Activated naive CD8-positive, alpha-beta T cell treated with anti-CD3 and anti-CD28 coated beads, Interleukin-2, amount 50 U/mL, for 24 hours (primary cell): ENCODE measurements around the gene DHTKD1.
"Not testable (repeated sequence)": the region's sequence is repeated elsewhere in the genome, so short reads cannot be mapped to it uniquely, and the experiment has no call there.

Source experiments
- ATAC-seq: fragments of 150-1000 bp; cut with Tn5 transposase; one replicate; pipeline ENCODE4 v1.10.0; 2021
- DNase-seq: peaks from one replicate; pipeline ENCODE4 v3.0.0; 2021
- H3K27ac Mint-ChIP-seq: one replicate; pipeline ENCODE4 v1.8.0; 2021; ENCODE audit warnings: mild to moderate bottlenecking, mixed read lengths
- H3K27me3 Mint-ChIP-seq: one replicate; pipeline ENCODE4 v1.8.0; 2021; ENCODE audit warnings: mixed read lengths
- H3K36me3 Mint-ChIP-seq: one replicate; pipeline ENCODE4 v1.8.0; 2021; ENCODE audit warnings: low read depth, mixed read lengths
- H3K4me1 Mint-ChIP-seq: one replicate; pipeline ENCODE4 v1.8.0; 2021; ENCODE audit warnings: mixed read lengths
- H3K4me3 Mint-ChIP-seq: one replicate; pipeline ENCODE4 v1.8.0; 2021; ENCODE audit warnings: mild to moderate bottlenecking, moderate library complexity, mixed read lengths
- H3K9me3 Mint-ChIP-seq: one replicate; pipeline ENCODE4 v1.8.0; 2021; ENCODE audit warnings: mixed read lengths

Gene DHTKD1

DNA sequence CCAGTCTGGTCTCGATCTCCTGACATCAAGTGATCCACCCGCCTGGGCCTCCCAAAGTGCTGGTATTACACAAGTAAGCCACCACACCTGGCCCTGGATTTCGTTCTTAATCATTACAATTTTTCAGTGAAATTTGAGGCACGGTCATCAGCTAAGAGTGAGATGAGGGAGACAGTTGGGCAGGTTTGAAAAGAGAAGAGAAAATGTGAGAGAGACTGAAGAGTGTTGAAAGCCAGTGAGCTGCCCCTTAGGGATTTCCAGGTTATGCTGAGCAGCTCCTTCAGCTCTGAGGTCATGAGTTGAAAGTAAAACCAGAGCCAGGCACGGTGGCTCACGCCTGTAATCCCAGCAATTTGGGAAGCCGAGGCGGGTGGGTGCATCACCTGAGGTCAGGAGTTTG is 20.2 kb upstream of the DHTKD1 start:
- Mint-ChIP-seq H3K4me3 (no peak overlapping the region), H3K9me3 (no peaks in the 10 kb centered on the region), H3K27me3 (no peaks in the 10 kb centered on the region), H3K4me1 (peaks cover 4% of the 10 kb centered on the region), H3K27ac (no peak overlapping the region), H3K36me3 (no peaks in the 10 kb centered on the region)
- DNase-seq (no peak), ATAC-seq (no peak)

DNA sequence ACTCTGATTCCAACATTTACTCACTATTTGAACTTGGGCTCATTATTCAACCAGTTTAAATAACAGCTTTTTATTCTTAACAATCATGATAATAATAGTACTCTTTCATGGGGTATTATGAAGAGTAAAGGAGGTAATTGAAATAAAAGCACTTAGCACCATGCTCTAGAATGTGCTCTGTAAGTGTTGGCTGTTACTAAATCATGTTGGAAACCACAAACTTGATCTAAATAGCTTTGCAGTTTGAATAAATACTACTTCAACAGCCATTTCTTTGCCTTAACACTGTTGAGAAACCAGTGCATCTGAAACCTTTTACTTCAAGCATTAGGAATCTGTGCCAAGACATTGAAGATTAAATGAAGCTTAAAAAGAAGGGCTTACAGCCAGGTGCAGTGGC is 18.2 kb upstream of the DHTKD1 start:
- H3K36me3 Mint-ChIP-seq, result no peaks in the 10 kb centered on the region
- ATAC-seq, result no peak
- no peaks in the 10 kb centered on the region for H3K4me1 Mint-ChIP-seq
- DNase-seq, result no peak
- no peak overlapping the region for H3K27ac Mint-ChIP-seq
- H3K9me3 Mint-ChIP-seq, result no peaks in the 10 kb centered on the region
- no peaks in the 10 kb centered on the region for H3K27me3 Mint-ChIP-seq
- H3K4me3 Mint-ChIP-seq, result no peak overlapping the region

DNA sequence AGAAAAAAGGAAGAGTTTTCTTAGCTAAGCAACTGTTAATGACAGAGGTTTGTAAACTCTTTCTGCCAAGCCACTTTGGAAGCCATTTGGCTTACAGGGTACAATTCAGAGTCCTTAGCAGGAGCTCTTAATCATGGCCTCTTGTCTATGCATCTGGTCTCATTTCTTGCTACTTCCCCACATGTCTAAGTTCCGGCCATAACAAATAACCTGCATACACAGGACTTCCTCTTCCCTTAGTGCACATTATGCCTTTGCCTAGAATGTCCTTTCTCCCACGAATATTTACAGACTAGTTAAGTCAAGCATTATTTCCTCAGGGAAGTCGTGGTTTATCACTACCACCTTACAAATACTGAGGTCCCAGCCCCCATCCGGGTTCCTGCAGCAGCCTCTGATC is 17.5 kb upstream of the DHTKD1 start:
- ATAC-seq, result no peak
- Mint-ChIP-seq H3K27me3 (no peaks in the 10 kb centered on the region), H3K9me3 (no peaks in the 10 kb centered on the region), H3K4me3 (no peak overlapping the region), H3K4me1 (no peaks in the 10 kb centered on the region), H3K27ac (no peak overlapping the region), H3K36me3 (no peaks in the 10 kb centered on the region)
- no peak for DNase-seq

DNA sequence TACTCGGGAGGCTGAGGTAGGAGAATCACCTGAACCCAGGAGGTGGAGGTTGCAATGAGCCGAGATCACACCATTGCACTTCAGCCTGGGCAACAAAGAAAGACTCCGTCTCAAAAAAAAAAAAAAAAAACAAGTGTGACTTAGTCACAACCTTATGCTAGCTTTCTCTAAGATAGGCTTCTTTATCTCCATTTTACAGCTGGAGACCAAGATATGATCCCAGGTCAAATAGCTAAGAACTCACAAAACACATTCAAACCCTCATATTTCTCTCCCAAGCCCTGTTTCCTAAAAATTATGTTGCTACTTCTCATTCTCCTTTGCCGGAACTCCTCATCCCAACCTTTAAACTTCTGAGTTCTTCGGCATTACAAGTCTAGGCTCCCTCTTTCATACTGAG is 13.0 kb upstream of the DHTKD1 start:
- H3K4me3 Mint-ChIP-seq, result no peak overlapping the region
- H3K27me3 Mint-ChIP-seq, result no peaks in the 10 kb centered on the region
- DNase-seq, result no peak
- H3K27ac Mint-ChIP-seq, result no peak overlapping the region
- no peak for ATAC-seq
- no peaks in the 10 kb centered on the region for H3K9me3 Mint-ChIP-seq
- H3K4me1 Mint-ChIP-seq, result no peaks in the 10 kb centered on the region
- H3K36me3 Mint-ChIP-seq, result no peaks in the 10 kb centered on the region

DNA sequence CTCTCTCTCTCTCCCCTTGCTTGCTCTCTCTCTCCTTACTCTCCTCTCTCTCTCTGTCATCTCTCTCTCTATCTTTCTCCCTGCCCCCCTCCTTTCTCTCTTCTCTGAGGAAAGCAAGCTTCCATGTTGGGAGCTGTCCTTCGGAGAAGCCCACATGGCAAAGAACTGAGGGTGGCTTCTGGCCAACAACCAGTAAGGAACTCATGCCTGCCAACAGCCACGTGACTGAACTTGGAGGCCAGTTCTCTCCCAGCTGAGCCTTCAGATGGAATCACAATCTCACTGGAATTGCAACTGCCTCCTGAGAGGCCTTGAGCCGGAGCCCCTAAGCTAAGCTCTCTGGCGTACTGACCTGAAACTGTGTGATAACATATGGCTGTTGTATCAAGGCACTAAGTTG is 12.0 kb upstream of the DHTKD1 start:
- H3K27me3 Mint-ChIP-seq, result no peaks in the 10 kb centered on the region
- H3K9me3 Mint-ChIP-seq, result no peaks in the 10 kb centered on the region
- H3K36me3 Mint-ChIP-seq, result no peaks in the 10 kb centered on the region
- no peak overlapping the region for H3K27ac Mint-ChIP-seq
- no peaks in the 10 kb centered on the region for H3K4me1 Mint-ChIP-seq
- DNase-seq (no peak), ATAC-seq (no peak)
- no peak overlapping the region for H3K4me3 Mint-ChIP-seq

DNA sequence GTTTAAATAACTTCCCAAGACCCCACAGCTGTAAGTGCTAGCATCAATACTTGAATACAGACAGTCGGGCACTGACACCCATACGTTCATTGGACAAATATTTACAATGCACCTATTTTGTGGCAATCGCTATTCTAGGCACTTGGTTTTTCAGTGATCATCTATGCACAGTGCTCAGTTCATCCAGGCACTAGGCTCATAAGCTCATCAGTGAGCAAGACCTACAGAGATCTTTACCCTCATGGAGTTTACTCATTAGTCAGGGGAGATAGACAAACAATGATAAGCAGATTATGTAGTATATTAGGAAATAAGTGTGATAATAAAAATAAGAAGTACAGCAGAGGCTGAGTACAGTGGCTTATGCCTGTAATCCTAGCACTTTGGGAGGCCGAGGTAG is 7.6 kb upstream of the DHTKD1 start:
- no peaks in the 10 kb centered on the region for H3K9me3 Mint-ChIP-seq
- no peaks in the 10 kb centered on the region for H3K27me3 Mint-ChIP-seq
- no peak overlapping the region for H3K4me3 Mint-ChIP-seq
- no peaks in the 10 kb centered on the region for H3K4me1 Mint-ChIP-seq
- H3K27ac Mint-ChIP-seq, result no peak overlapping the region
- ATAC-seq (no peak), DNase-seq (no peak)
- no peaks in the 10 kb centered on the region for H3K36me3 Mint-ChIP-seq

DNA sequence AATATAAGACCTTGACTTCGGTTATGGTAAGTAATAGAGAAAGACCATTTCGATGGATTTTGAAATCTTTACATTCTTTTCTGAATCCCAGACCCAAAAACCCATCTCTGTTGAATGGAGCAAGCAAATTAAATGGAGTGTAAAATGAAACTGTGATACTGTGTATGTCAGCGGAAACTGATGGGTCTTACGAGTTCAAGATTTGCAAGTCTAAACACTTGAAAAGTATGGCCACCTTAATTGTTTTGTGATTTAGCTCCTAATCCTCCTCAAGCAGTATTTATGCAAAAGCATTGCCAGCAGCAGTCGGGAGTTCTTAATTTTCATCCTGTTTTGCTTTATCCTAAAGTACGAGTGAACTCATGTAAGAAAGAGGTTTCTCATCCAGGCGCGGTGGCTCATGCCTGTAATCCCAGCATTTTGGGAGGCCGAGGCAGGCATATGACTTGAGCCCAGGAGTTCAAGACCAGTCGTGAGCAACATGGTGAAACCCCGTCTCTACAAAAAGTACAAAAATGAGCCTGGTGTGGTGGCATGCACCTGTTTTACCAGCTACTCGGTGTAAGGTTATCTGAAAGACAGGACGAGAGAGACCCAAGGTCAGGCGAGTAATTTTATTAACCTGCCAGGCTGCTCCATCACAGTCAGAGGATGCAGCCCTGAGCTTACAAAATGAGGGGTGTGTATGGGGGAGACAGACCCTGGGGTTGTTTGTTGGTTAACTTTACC is 5.8 kb upstream of the DHTKD1 start:
- Mint-ChIP-seq H3K27me3 (no peaks in the 10 kb centered on the region), H3K27ac (no peak overlapping the region), H3K4me3 (no peak overlapping the region), H3K9me3 (no peaks in the 10 kb centered on the region), H3K36me3 (no peaks in the 10 kb centered on the region), H3K4me1 (no peaks in the 10 kb centered on the region)
- ATAC-seq (no peak), DNase-seq (no peak)

DNA sequence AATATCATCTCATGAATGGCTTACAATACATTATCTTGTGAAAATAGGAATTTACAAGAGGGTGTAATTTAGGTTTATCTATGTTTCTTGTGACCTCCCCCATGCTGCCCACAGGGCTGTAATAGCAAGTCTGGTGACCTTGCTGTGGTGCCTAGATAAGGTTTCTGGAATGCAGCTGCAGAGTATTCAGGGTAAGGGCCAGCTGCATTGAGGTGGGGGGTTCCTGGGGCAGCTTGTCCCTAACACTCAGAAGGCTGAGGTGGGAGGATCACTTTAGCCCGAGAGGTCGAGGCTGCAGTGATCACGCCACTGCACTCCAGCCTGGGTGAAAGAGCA is 5.3 kb upstream of the DHTKD1 start:
- H3K4me1 Mint-ChIP-seq, result peaks cover 3% of the 10 kb centered on the region
- no peak overlapping the region for H3K4me3 Mint-ChIP-seq
- no peaks in the 10 kb centered on the region for H3K9me3 Mint-ChIP-seq
- ATAC-seq, result no peak
- no peaks in the 10 kb centered on the region for H3K27me3 Mint-ChIP-seq
- no peaks in the 10 kb centered on the region for H3K36me3 Mint-ChIP-seq
- no peak for DNase-seq
- H3K27ac Mint-ChIP-seq, result no peak overlapping the region

DNA sequence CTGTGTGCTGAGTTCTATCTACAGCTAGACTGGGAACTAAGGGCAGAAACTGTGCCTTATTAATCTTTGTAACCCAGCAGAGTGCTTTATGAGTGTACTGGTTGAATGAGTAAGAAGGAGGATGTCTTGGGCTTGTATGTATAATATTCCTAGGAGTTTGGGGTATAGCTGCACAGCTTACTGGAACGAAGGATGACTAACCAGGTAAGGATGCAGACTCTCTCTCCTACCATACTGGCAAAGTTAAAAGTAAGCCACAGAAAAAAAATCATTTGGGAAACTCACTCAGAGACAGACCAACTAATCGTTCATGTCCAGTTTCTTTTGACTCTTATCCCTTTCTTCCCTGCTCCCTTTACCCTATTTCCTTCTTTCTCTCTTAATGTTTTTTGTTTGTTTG is 1.4 kb upstream of the DHTKD1 start:
- Mint-ChIP-seq H3K9me3 (no peaks in the 10 kb centered on the region), H3K27ac (no peak overlapping the region), H3K4me3 (no peak overlapping the region), H3K36me3 (no peaks in the 10 kb centered on the region), H3K4me1 (peaks cover 19% of the 10 kb centered on the region), H3K27me3 (no peaks in the 10 kb centered on the region)
- ATAC-seq, result no peak
- DNase-seq, result no peak

DNA sequence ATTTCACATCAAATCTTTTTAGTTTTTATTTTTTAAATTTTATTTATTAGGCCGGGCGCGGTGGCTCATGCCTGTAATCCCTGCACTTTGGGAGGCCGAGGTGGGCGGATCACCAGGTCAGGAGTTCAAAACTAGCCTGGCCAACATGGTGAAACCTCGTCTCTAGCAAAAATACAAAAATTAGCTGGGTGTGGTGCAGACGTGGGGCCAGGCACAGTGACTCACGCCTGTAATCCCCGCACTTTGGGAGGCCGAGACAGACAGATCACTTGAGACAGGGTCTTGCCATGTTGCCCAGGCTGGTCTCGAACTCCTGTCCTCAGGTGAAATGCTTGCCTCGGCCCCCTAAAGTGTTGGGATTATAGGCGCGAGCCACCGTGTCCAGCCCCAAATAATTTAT is 2.7 kb downstream of the DHTKD1 start:
- H3K4me3 Mint-ChIP-seq, H3K27me3 Mint-ChIP-seq, DNase-seq, H3K9me3 Mint-ChIP-seq, H3K27ac Mint-ChIP-seq, H3K36me3 Mint-ChIP-seq, ATAC-seq: not testable (repeated sequence)
- H3K4me1 Mint-ChIP-seq, result peaks cover 21% of the 10 kb centered on the region

DNA sequence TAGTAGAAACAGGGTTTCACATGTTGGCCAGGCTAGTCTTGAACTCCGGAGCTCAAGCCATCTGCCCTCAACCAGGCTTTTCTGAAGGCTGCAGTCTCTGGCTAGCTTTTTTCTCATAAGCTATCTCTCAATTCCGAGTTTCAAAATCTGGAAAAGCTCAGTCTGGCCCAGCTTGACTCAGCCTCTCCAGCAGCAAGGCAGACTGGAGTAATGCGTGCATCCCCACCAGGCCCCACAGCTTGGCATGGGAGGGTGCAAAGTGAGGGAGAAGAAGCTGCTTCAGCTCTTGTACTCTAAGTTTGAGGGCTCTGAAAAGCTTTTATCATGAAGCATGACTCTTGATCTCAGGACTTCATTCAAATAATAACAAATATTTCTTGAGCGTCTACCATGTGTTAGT is 4.8 kb downstream of the DHTKD1 start:
- H3K27me3 Mint-ChIP-seq, result no peaks in the 10 kb centered on the region
- no peak overlapping the region for H3K27ac Mint-ChIP-seq
- H3K36me3 Mint-ChIP-seq, result no peaks in the 10 kb centered on the region
- peaks cover 27% of the 10 kb centered on the region for H3K4me1 Mint-ChIP-seq
- ATAC-seq (no peak), DNase-seq (no peak)
- H3K9me3 Mint-ChIP-seq, result no peaks in the 10 kb centered on the region
- no peak overlapping the region for H3K4me3 Mint-ChIP-seq

DNA sequence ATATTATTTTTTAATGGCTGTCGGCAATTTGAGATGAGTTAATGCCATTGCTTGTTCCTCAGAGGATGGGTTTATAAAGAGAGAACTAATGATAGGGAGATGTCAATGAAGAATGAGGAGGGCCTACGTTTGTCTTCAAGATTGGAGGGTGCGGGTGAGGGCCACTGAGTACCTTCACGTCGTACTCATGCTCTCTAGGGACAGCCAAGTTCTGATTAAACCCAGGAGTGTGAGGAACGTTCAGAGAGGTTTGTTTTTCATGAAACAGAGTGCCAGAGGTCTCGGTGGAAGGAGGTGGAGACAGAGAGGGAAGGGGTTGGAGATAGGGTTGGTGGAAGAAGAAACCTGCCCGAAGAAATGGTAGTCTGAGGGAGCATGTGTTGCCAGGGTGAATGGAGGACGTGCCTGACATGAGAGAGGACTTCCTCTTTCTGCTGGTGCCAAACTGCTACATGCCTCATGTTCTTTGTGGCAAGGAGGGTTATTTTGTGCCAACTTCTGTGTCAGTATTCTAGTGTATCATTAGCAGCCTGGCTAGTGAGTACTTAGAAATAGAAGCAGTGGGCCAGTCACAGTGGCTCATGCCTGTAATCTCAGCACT is 8.9 kb downstream of the DHTKD1 start:
- Mint-ChIP-seq H3K9me3 (no peaks in the 10 kb centered on the region), H3K4me1 (peaks cover 19% of the 10 kb centered on the region), H3K36me3 (peaks cover 1% of the 10 kb centered on the region), H3K27ac (peak overlapping the region; percentile 17), H3K27me3 (no peaks in the 10 kb centered on the region), H3K4me3 (no peak overlapping the region)
- DNase-seq (no peak), ATAC-seq (no peak)

DNA sequence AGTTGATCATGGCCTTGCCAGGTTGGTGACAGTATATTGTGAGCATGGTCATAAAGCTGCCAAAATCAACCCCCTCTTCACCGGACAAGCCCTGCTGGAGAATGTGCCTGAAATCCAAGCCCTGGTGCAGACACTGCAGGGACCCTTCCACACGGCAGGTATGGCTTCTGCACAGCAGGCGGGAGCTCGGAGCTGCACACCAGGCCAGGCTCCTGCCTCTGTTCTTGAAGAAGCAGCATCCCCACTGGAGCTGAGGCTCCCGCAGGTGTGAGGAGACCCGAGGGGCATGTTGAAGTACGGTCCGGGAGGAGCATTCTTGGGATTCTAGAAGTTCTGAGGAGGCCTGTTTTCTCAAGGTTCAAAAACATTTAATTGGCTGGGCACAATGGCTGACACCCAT is 12.7 kb downstream of the DHTKD1 start:
- ATAC-seq (no peak), DNase-seq (no peak)
- no peaks in the 10 kb centered on the region for H3K27me3 Mint-ChIP-seq
- H3K4me1 Mint-ChIP-seq, result peaks cover 21% of the 10 kb centered on the region
- H3K27ac Mint-ChIP-seq, result no peak overlapping the region
- peaks cover 6% of the 10 kb centered on the region for H3K36me3 Mint-ChIP-seq
- no peak overlapping the region for H3K4me3 Mint-ChIP-seq
- no peaks in the 10 kb centered on the region for H3K9me3 Mint-ChIP-seq

DNA sequence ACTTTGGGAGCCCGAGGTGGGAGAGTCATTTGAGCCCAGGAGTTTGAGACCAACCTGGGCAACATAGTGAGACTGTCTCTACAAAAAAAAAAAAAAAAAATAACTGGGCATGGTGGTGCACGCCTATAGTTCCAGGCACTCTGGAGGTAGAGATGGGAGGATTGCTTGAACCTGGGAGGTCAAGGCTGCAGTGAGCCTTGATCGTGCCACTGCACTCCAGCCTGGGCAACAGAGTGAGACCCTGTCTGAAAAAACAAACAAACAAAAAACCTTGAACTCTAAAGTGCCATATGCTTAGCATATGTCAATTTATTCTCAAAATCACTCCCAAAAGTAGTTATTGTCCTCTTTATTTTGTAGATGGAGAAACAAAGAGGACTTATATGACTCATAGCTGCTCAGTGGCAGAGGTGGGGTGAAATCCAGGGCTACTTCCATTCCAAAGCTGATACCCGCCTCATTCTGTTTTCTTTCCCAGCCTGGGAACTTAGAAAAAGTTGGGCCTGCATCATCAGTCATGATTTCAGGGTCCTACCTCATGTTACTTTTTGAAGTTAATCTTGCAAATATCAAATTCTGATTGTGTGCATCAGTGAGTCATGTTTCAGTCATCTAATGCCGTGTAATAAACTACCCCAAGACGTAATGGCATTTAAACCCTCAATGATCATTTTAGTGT is 13.3 kb downstream of the DHTKD1 start:
- DNase-seq, result no peak
- no peak for ATAC-seq
- Mint-ChIP-seq H3K36me3 (peaks cover 9% of the 10 kb centered on the region), H3K4me1 (peaks cover 21% of the 10 kb centered on the region), H3K27ac (no peak overlapping the region), H3K4me3 (no peak overlapping the region), H3K9me3 (no peaks in the 10 kb centered on the region), H3K27me3 (no peaks in the 10 kb centered on the region)

DNA sequence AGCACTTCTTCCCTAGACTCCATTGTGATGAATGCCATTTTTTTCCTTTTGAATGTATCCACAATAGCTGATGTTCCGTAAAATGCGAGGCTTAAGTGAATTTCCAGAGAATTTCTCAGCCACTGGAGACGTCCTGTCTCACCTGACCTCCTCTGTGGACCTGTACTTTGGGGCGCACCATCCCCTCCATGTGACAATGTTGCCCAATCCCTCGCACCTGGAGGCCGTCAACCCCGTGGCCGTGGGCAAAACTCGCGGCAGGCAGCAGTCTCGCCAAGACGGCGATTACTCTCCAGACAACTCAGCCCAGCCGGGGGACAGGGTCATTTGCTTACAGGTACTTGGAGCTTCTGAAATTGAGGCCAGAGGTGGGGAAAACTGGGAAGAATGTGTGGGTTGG is 20.2 kb downstream of the DHTKD1 start:
- H3K4me1 Mint-ChIP-seq, result peaks cover 2% of the 10 kb centered on the region
- peaks cover 31% of the 10 kb centered on the region for H3K36me3 Mint-ChIP-seq
- no peak overlapping the region for H3K27ac Mint-ChIP-seq
- H3K4me3 Mint-ChIP-seq, result no peak overlapping the region
- ATAC-seq (no peak), DNase-seq (no peak)
- no peaks in the 10 kb centered on the region for H3K27me3 Mint-ChIP-seq
- H3K9me3 Mint-ChIP-seq, result no peaks in the 10 kb centered on the region
